Mucosa of descending colon (tissue), 3 donors: ENCODE results near the gene PGGHG. TPM values are rescaled to one million over a fixed set of nuclear protein-coding genes. Genes with fewer than 3 reads are reported as not detected.
A peak's percentile ranks its signal among the peaks of the same experiment; 100 is the strongest.

Source experiments
- ATAC-seq: fragments of 200-7000 bp; cut with Tn5 transposase; one replicate; pipeline ENCODE4 v1.9.1; 2020; ENCODE audit warnings: mild to moderate bottlenecking, moderate library complexity
- DNase-seq, 3 donors: peaks; one replicate each; pipeline ENCODE4 v3.0.0-alpha.2; 2020
- H3K36me3 ChIP-seq: fragments of 200-600 bp; one replicate; pipeline ENCODE4 v1.8.0; 2021; ENCODE audit warnings: low read depth, mild to moderate bottlenecking
- H3K4me1 ChIP-seq: fragments of 200-600 bp; one replicate; pipeline ENCODE4 v1.8.0; 2021; ENCODE audit warnings: low read depth, mild to moderate bottlenecking
- H3K4me3 ChIP-seq: fragments of 200-600 bp; one replicate; pipeline ENCODE4 v1.8.0; 2021; ENCODE audit warnings: mild to moderate bottlenecking
- H3K9me3 ChIP-seq: fragments of 200-600 bp; one replicate; pipeline ENCODE4 v1.8.0; 2021; ENCODE audit warnings: mild to moderate bottlenecking
- intact Hi-C, 2 donors: fragments of 100-400 bp; cut with DNase I in 1 of 2; cut with micrococcal nuclease in 1 of 2; formaldehyde crosslinking; loops; one replicate each; pipeline versions ENCODE4 v1.11.0 to v1.11.1; 2022; cut with DNase I, micrococcal nuclease
- total RNA-seq, 3 donors: library from RNA; stranded (reverse); fragmentation: NEBNext Ultra II Directional in 2 of 3; extraction: Animal tissue kit (Norgen Biotek cat#: 25700) in 2 of 3; gene quantifications; one replicate each; pipeline versions ENCODE4 v1.2.1 to v1.2.4, GENCODE V29; 2021 to 2023
- TF ChIP-seq, protein P1 (sequence below): fragments of 200-600 bp; IDR thresholded peaks from one replicate; pipeline ENCODE4 v1.8.0; 2022; ENCODE audit warnings: antibody characterized with exemption, mild to moderate bottlenecking
- donor health status: DM: no; HTN: no; CAD: no; lungs with moderate emphysema.
- donor health status: DM: no; HTN: no; CAD: no.
- donor health status: DM: no; HTN: yes; CAD: no.

Gene PGGHG
- total RNA-seq, 3 donors from 2014 or later: 21.2 to 37.1 (median 29.7) TPM

DNA sequence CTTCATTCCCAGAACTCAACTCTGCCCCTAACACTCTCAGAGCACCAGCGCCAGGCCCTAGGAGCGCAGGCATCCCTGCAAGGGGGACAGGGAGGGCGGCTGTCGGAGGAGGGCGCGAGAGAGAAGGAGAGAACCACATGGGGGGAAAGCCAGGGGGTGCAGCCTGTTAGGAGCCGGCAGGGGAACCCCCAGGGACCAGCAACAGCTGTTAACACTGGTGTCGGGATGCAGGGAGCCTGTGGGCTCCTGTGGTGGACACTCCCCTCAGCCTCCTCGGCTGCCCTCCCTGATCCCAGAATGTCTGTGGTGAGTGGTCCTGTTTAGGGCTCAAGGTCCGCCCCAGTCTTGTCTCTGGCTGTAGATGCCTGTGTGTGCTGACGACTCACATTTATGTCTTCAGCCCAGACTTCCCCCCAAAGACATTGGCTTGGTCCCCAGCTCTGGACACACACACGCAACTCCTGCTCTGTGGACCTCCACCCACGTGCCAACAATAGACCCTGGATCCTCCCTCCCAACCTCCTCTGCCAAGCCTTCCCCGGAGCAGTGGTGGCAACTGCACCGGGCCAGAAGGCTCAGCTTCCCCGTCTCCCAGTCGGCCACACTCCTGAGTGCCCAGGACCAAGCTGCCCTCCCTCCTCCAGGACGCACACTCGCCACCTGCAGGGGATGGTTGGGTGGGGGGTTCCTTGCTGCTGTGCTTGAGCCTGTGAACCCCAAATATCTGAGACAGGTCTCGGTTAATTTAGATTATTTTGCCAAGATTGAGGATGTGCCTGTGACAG is 11.2 kb downstream of the PGGHG start:
- Histone ChIP-seq H3K4me1 (peaks cover 19% of the 10 kb centered on the region), H3K36me3 (no peaks in the 10 kb centered on the region), H3K4me3 (no peak overlapping the region), H3K9me3 (no peaks in the 10 kb centered on the region)
- TF ChIP-seq, protein P1, sequence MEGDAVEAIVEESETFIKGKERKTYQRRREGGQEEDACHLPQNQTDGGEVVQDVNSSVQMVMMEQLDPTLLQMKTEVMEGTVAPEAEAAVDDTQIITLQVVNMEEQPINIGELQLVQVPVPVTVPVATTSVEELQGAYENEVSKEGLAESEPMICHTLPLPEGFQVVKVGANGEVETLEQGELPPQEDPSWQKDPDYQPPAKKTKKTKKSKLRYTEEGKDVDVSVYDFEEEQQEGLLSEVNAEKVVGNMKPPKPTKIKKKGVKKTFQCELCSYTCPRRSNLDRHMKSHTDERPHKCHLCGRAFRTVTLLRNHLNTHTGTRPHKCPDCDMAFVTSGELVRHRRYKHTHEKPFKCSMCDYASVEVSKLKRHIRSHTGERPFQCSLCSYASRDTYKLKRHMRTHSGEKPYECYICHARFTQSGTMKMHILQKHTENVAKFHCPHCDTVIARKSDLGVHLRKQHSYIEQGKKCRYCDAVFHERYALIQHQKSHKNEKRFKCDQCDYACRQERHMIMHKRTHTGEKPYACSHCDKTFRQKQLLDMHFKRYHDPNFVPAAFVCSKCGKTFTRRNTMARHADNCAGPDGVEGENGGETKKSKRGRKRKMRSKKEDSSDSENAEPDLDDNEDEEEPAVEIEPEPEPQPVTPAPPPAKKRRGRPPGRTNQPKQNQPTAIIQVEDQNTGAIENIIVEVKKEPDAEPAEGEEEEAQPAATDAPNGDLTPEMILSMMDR: no peak
- intact Hi-C loops: no loop called here
- no peak for ATAC-seq
- peak in 2 of 3 donors; percentile 30 to 48 for DNase-seq

DNA sequence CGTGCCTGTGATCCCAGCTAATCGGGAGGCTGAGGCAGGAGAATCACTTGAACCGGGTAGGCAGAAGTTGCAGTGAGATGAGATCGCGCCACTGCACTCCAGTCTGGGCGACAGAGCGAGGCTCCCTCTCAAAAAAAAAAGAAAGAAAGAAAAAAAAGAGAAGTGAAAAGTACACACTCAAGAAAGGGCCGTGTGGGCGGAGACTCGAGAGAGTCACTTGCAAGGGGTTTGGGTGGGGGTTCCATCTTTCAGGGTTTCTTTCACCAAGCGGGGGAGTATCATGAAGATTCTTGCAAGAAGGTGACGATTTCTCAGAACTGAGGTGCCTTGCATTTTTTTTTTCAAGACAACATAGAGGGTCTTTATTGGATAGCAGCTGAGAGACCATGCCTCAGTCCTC is 14.4 kb downstream of the PGGHG start:
- H3K4me3 ChIP-seq: no peak overlapping the region
- DNase-seq: peak in 1 of 3 donors; percentile 45
- intact Hi-C loops: no loop called here
- TF ChIP-seq, protein P1: no peak
- no peak for ATAC-seq
- peaks cover 17% of the 10 kb centered on the region for H3K4me1 ChIP-seq
- H3K9me3 ChIP-seq: no peaks in the 10 kb centered on the region
- H3K36me3 ChIP-seq: no peaks in the 10 kb centered on the region

DNA sequence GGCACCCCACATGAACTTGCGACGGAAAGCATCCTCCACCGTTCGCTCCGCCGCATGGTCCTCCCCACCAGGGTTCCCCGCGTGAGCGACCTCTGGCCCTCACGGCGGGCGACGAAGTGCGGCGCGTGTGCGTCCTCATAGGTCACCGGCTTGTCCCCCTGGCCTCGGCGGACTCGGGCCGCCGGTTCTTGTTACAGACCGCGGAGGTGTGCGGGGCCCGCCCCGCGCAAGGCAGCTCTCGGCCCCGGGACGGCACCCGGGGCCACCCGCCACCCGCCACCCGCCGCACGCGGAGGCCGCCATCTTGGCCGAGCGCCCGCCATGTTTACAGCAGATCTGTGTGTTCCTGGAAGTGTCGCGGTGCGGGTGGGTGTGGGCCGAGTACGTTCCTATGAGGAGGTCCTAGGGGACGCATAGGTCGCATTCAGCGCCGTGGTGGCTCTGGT is 15.2 kb downstream of the PGGHG start:
- intact Hi-C loops: no loop called here

DNA sequence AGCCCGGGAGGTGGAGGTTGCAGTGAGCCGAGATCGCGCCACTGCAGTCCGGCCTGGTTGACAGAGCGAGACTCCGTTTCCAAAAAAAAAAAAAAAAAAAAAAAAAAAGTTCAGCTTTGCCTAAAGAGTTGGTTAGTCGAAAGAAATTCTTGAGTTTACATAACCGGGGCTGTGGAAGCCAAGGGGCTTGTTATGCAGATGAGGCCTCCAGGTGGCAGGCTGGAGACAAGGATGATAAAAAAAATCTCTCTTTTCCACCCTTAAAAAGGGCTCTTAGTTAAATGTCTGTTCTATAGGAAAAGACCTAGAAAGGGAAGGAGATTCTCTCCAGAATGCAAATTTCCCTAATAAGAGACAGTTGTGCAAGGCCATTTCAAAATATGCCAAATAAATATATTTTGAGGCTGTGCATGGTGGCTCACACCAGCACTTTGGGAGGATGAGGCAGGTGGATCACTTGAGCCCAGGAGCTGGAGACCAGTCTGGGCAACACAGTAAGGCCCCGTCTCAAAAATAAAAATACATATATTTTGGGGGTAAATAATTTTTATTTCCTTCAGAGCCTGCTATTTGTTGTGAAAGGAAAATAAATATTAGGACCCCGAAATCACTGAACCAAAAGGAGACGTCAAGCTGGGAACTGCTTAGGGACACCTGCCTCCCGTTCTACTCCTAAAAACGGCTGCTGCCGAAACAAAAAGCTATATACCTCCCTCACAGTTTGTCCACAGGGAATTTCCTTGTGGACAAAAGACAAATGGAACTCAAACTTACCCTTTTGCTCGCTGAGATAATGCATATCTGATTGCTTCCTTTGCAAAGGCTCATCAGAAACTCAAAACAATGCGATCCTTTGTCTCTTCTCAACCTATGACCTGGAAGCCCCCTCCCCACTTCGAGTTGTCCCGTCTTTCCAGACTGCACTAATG is 16.3 kb downstream of the PGGHG start:
- TF ChIP-seq, protein P1: peak; percentile 40
- intact Hi-C loops: no loop called here
- Histone ChIP-seq H3K4me3 (no peak overlapping the region), H3K4me1 (peaks cover 12% of the 10 kb centered on the region), H3K9me3 (no peaks in the 10 kb centered on the region), H3K36me3 (no peaks in the 10 kb centered on the region)
- ATAC-seq (peak; percentile 36), DNase-seq (peak; percentile 51 to 82 (median 72))

More for the DNA sequence above, 15.2 kb downstream of the PGGHG start:
- Histone ChIP-seq H3K4me3 (no peak overlapping the region), H3K4me1 (peaks cover 17% of the 10 kb centered on the region), H3K9me3 (no peaks in the 10 kb centered on the region), H3K36me3 (no peaks in the 10 kb centered on the region)
- no peak for ATAC-seq
- peak in 1 of 3 donors; percentile 65 for DNase-seq
- TF ChIP-seq, protein P1: no peak

DNA sequence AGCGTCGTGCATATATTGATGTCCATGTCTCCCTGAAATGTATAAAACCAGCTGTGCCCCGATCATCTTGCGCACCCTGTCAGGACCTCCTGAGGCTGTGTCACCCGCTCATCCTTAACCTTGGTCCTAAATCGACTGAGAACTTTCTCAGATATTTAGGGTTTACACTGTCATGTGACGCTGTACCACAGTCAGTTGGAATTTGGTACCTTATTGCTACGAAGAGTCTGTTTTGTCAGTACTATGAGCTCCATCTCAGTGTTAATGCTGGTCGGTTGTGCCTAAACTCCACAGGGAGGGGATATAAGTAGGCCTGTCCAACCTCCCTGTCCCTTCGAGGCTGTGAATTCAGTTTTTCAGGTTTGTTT is 16.9 kb downstream of the PGGHG start:
- intact Hi-C loops: no loop called here
- TF ChIP-seq, protein P1: no peak

More for the DNA sequence above, 16.9 kb downstream of the PGGHG start:
- Histone ChIP-seq H3K36me3 (no peaks in the 10 kb centered on the region), H3K4me3 (no peak overlapping the region), H3K4me1 (peaks cover 10% of the 10 kb centered on the region), H3K9me3 (no peaks in the 10 kb centered on the region)
- no peak for ATAC-seq
- peak in 1 of 3 donors; percentile 5 for DNase-seq
